Measurements from ENCODE around the gene KDR. TPM values are rescaled to one million over a fixed set of nuclear protein-coding genes. Genes with fewer than 3 reads are reported as not detected.
A peak's percentile ranks its signal among the peaks of the same experiment; 100 is the strongest.

The KDR gene
- total RNA-seq, 3 donors from 2014 or later = 20.3 to 64.2 (median 40.6) TPM

DNA sequence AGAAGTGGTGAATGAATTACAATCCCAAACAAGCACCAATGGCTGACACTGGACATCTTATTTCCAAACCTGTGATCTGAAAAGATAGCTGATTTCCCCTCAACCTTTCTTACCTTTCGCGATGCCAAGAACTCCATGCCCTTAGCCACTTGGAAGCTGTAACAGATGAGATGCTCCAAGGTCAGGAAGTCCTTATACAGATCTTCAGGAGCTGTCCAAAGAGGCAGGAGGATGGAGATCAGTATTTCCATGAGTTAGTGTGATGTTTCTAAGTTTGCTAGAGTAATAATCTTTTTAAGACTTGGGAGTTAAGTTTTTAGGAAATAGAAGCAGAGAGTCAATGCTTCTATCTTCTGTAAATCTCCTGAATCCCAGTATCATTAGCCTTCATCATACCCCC lies 32.9 kb downstream of the KDR start:
- no peak for DNase-seq (ENCODE audit: low spot score in 2 of 2)
- H3K27ac ChIP-seq = no peak overlapping the region
- H3K4me1 ChIP-seq = peaks cover under 1 to 6% of the 10 kb centered on the region in 2 donors
- no peak overlapping the region for H3K4me3 ChIP-seq
- no peaks in the 10 kb centered on the region for H3K27me3 ChIP-seq
- intact Hi-C loops (cut with DNase I; ENCODE audit: low total_unique reads) = no loop called here
- TF ChIP-seq POLR2AphosphoS5 (IDR thresholded peaks at IDR 0.05) = no peak
- TF ChIP-seq, protein P1, sequence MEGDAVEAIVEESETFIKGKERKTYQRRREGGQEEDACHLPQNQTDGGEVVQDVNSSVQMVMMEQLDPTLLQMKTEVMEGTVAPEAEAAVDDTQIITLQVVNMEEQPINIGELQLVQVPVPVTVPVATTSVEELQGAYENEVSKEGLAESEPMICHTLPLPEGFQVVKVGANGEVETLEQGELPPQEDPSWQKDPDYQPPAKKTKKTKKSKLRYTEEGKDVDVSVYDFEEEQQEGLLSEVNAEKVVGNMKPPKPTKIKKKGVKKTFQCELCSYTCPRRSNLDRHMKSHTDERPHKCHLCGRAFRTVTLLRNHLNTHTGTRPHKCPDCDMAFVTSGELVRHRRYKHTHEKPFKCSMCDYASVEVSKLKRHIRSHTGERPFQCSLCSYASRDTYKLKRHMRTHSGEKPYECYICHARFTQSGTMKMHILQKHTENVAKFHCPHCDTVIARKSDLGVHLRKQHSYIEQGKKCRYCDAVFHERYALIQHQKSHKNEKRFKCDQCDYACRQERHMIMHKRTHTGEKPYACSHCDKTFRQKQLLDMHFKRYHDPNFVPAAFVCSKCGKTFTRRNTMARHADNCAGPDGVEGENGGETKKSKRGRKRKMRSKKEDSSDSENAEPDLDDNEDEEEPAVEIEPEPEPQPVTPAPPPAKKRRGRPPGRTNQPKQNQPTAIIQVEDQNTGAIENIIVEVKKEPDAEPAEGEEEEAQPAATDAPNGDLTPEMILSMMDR (IDR thresholded peaks at IDR 0.05) = no peak
- TF ChIP-seq POLR2A (IDR thresholded peaks at IDR 0.05) = no peak
- H3K9me3 ChIP-seq = no peaks in the 10 kb centered on the region
- no peaks in the 10 kb centered on the region for H3K36me3 ChIP-seq

DNA sequence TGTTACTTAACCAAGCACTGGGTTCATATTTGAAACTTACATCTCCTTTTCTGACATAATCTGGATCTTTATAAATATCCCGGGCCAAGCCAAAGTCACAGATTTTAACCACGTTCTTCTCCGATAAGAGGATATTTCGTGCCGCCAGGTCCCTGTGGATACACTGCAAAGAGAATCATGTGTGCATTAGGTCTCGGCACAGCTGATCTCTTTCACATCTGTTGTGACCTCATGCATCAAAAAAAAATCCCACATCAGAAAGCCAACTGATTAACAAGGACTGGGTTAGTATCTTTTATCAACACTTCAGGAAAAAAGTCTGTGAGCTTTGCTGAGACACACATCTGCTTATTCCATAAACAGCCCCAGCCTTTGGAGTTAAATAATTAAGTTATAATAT lies 35.5 kb downstream of the KDR start:
- DNase-seq (ENCODE audit: low spot score in 2 of 2) = no peak
- TF ChIP-seq, protein P1 (IDR thresholded peaks at IDR 0.05) = no peak
- TF ChIP-seq POLR2AphosphoS5 (IDR thresholded peaks at IDR 0.05) (no peak), POLR2A (IDR thresholded peaks at IDR 0.05) (no peak)
- Histone ChIP-seq H3K4me1 (peaks cover 4 to 6% of the 10 kb centered on the region in 2 donors), H3K36me3 (no peaks in the 10 kb centered on the region), H3K27me3 (no peaks in the 10 kb centered on the region), H3K4me3 (no peak overlapping the region), H3K9me3 (no peaks in the 10 kb centered on the region), H3K27ac (no peak overlapping the region)
- intact Hi-C loops (cut with DNase I; ENCODE audit: low total_unique reads) = no loop called here

DNA sequence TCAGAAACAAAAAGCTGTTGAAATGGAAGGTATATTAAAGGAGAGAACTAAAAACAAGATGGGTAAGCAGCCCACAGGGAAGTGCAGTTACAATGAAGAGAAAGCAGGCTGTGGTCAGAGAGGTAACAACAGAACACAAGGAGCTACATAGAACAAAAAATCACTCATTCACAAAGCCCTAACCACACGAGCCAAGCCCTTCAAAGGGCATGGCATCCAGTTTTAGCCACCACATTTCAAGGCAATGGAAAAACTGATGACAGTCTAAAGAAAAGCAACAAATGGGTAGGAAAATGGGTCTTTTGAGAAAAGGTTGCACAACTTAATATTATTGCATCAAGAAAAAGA lies 37.5 kb downstream of the KDR start:
- H3K36me3 ChIP-seq = no peaks in the 10 kb centered on the region
- TF ChIP-seq, protein P1 (IDR thresholded peaks at IDR 0.05) = no peak
- TF ChIP-seq POLR2AphosphoS5 (IDR thresholded peaks at IDR 0.05) (no peak), POLR2A (IDR thresholded peaks at IDR 0.05) (no peak)
- no peaks in the 10 kb centered on the region for H3K9me3 ChIP-seq
- no peak overlapping the region for H3K4me3 ChIP-seq
- no peaks in the 10 kb centered on the region for H3K27me3 ChIP-seq
- intact Hi-C loops (cut with DNase I; ENCODE audit: low total_unique reads) = no loop called here
- peaks cover 4 to 6% of the 10 kb centered on the region in 2 donors for H3K4me1 ChIP-seq
- H3K27ac ChIP-seq = peak overlapping the region; percentile 54 to 69
- no peak for DNase-seq (ENCODE audit: low spot score in 2 of 2)

DNA sequence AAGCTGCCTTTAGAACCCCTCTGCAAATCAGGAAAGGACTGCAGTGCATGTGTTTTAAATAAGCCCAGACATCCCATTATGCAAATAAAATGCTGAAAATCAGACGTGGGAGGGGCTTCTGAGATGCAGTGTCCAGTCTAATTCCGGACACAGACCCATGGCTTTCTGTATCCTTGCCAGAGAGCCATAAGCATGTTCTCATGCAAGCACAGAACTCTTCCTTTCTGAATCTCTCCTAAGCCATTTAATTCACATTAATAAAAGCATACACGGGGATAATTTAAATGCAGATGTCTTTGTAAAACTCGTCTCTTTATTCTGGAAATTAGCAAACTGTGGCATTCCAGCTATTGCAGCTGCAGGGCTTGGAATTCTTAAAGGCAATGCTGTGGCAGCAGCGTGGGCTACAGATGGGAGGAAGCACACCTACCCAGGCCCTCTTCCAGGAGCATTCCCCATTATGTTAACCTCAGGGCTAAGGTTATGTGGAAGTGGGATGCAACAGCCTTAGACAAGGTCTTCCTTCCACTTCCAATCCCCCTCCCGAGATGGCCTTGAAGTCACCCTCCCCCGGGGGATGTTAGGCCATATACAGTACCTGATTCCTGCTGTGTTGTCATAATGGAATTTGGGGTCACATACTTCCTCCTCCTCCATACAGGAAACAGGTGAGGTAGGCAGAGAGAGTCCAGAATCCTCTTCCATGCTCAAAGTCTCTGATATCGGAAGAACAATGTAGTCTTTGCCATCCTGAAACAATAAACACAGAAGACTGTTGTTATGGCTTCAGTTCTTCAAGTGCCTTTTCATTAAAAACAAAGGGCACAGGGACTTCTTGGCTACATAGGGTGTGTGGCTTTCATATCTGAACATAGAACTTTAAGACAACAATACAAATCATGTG lies 38.1 kb downstream of the KDR start:
- no peaks in the 10 kb centered on the region for H3K27me3 ChIP-seq
- no peak for DNase-seq (ENCODE audit: low spot score in 2 of 2)
- no peaks in the 10 kb centered on the region for H3K9me3 ChIP-seq
- intact Hi-C loops (cut with DNase I; ENCODE audit: low total_unique reads) = no loop called here
- H3K36me3 ChIP-seq = no peaks in the 10 kb centered on the region
- H3K27ac ChIP-seq = peak overlapping the region; percentile 54 to 69
- peaks cover 4 to 6% of the 10 kb centered on the region in 2 donors for H3K4me1 ChIP-seq
- no peak overlapping the region for H3K4me3 ChIP-seq
- no peak for TF ChIP-seq POLR2AphosphoS5 (IDR thresholded peaks at IDR 0.05)
- TF ChIP-seq POLR2A (IDR thresholded peaks at IDR 0.05) = no peak
- TF ChIP-seq, protein P1 (IDR thresholded peaks at IDR 0.05) = no peak

DNA sequence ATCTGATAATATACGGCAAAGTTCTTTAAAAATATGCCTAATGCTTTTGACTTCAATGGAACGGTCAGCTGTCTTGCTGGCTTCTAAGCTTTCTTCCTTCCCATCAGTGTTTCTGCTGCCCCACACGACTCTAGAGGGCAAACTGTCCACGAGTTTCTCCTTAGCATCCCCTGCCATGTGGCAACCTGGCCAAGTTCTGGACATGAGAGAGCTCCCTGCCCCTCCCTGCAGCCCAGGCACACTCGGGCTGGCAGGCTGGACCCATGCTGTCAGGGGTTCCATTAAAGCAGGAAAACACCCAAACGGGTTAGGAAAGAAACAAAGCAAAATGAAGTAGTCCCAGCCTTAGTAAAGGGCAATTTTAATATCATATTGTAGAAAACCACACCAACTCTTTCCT lies 38.8 kb downstream of the KDR start:
- no peak for DNase-seq (ENCODE audit: low spot score in 2 of 2)
- intact Hi-C loops (cut with DNase I; ENCODE audit: low total_unique reads) = no loop called here

More for the DNA sequence above, 38.8 kb downstream of the KDR start:
- Histone ChIP-seq H3K27me3 (no peaks in the 10 kb centered on the region), H3K4me1 (peaks cover 4 to 6% of the 10 kb centered on the region in 2 donors), H3K36me3 (no peaks in the 10 kb centered on the region), H3K4me3 (no peak overlapping the region), H3K27ac (no peak overlapping the region), H3K9me3 (no peaks in the 10 kb centered on the region)
- TF ChIP-seq POLR2AphosphoS5 (IDR thresholded peaks at IDR 0.05) = no peak
- no peak for TF ChIP-seq POLR2A (IDR thresholded peaks at IDR 0.05)
- TF ChIP-seq, protein P1 (IDR thresholded peaks at IDR 0.05) = no peak
